Cardiac muscle cell (in vitro differentiated cells and primary cell): Measurements from ENCODE around the gene RBM38. TPM values are rescaled to one million over a fixed set of nuclear protein-coding genes. Genes with fewer than 3 reads are reported as not detected.

ENCODE experiments used
- DNase-seq, 2 donors: peaks; one replicate each; pipeline versions ENCODE4 v3.0.0 to v3.0.0-alpha.2; 2010 to 2017; ENCODE audit warnings: low read depth in 1 of 2, low spot score in 1 of 2
- H3K27ac ChIP-seq: fragments of 200-600 bp; sonication (generic); 2 replicates; pipeline ENCODE4 v1.5.1; 2016
- H3K27me3 ChIP-seq: fragments of 200-600 bp; sonication (generic); 2 replicates; pipeline ENCODE4 v1.6.0; 2016; ENCODE audit warnings: control low read depth
- H3K36me3 ChIP-seq: fragments of 200-600 bp; sonication (generic); 2 replicates; pipeline ENCODE4 v1.5.1; 2016; ENCODE audit warnings: control low read depth
- H3K4me1 ChIP-seq: fragments of 200-600 bp; sonication (generic); 2 replicates; pipeline ENCODE4 v1.8.1; 2017; ENCODE audit warnings: low read depth, mild to moderate bottlenecking, mixed run types
- H3K4me3 ChIP-seq: fragments of 200-600 bp; sonication (generic); 2 replicates; pipeline ENCODE4 v1.5.1; 2016; ENCODE audit warnings: mild to moderate bottlenecking
- H3K9me3 ChIP-seq: fragments of 200-600 bp; sonication (generic); 2 replicates; pipeline ENCODE4 v1.5.1; 2017; ENCODE audit warnings: low read depth, mild to moderate bottlenecking, control low read depth
- CTCF ChIP-seq: IDR thresholded peaks from 2 replicates; pipeline ENCODE4 v1.5.1; 2012; ENCODE audit warnings: low read depth, mild to moderate bottlenecking, low read length
- polyA plus RNA-seq: library from polyadenylated mRNA; unstranded; fragments of >200 nt; fragmentation: Nextera tagmentation; extraction: Ambion mirVana; gene quantifications from 2 replicates; pipeline ENCODE4 v1.2.1, GENCODE V29; 2016
- total RNA-seq: library from RNA; depleted of rRNA; stranded (reverse); fragments of >200 nt; gene quantifications from 2 replicates; pipeline ENCODE4 v1.2.3, GENCODE V29; 2016

Gene RBM38
- total and polyA plus RNA-seq, 2 experiments from 2014 or later, result 404 to 625 TPM

GRCh38 chr20:57409672-57410397 is 18.6 kb downstream of the RBM38 start:
- Histone ChIP-seq H3K27me3 (no peaks in the 10 kb centered on the region), H3K4me1 (peaks cover 65% of the 10 kb centered on the region), H3K27ac (peak overlapping the region; percentile 93), H3K9me3 (no peaks in the 10 kb centered on the region), H3K36me3 (peaks cover 41% of the 10 kb centered on the region), H3K4me3 (no peak overlapping the region)
- peak in 1 of 2 donors; percentile 92 for DNase-seq
- TF ChIP-seq CTCF, result no peak

- H3K9me3 ChIP-seq, result no peaks in the 10 kb centered on the region
- peak overlapping the region; percentile 93 for H3K27ac ChIP-seq
- H3K4me3 ChIP-seq, result no peak overlapping the region
- H3K27me3 ChIP-seq, result no peaks in the 10 kb centered on the region
- peaks cover 35% of the 10 kb centered on the region for H3K36me3 ChIP-seq
- DNase-seq, result no peak
- peaks cover 65% of the 10 kb centered on the region for H3K4me1 ChIP-seq
- no peak for TF ChIP-seq CTCF
Observed at GRCh38 chr20:57410398-57410920, 19.3 kb downstream of the RBM38 start.

GRCh38 chr20:57410924-57411323 is 19.7 kb downstream of the RBM38 start:
- Histone ChIP-seq H3K4me3 (no peak overlapping the region), H3K4me1 (peaks cover 70% of the 10 kb centered on the region), H3K36me3 (peaks cover 32% of the 10 kb centered on the region), H3K27me3 (no peaks in the 10 kb centered on the region), H3K27ac (peak overlapping the region; percentile 93), H3K9me3 (no peaks in the 10 kb centered on the region)
- TF ChIP-seq CTCF, result no peak
- no peak for DNase-seq

GRCh38 chr20:57411406-57412283 is 20.4 kb downstream of the RBM38 start:
- no peak for TF ChIP-seq CTCF
- Histone ChIP-seq H3K36me3 (peaks cover 25% of the 10 kb centered on the region), H3K27ac (peak overlapping the region; percentile 93), H3K4me1 (peaks cover 74% of the 10 kb centered on the region), H3K9me3 (no peaks in the 10 kb centered on the region), H3K27me3 (no peaks in the 10 kb centered on the region), H3K4me3 (no peak overlapping the region)
- DNase-seq, result no peak

- no peak for TF ChIP-seq CTCF
- Histone ChIP-seq H3K27me3 (no peaks in the 10 kb centered on the region), H3K4me1 (peaks cover 67% of the 10 kb centered on the region), H3K4me3 (no peak overlapping the region), H3K9me3 (no peaks in the 10 kb centered on the region), H3K36me3 (peaks cover 21% of the 10 kb centered on the region), H3K27ac (peak overlapping the region; percentile 93)
- no peak for DNase-seq
Observed at GRCh38 chr20:57412347-57413029, 21.3 kb downstream of the RBM38 start.
